Measurements from ENCODE around the gene PTP4A2.

DNA sequence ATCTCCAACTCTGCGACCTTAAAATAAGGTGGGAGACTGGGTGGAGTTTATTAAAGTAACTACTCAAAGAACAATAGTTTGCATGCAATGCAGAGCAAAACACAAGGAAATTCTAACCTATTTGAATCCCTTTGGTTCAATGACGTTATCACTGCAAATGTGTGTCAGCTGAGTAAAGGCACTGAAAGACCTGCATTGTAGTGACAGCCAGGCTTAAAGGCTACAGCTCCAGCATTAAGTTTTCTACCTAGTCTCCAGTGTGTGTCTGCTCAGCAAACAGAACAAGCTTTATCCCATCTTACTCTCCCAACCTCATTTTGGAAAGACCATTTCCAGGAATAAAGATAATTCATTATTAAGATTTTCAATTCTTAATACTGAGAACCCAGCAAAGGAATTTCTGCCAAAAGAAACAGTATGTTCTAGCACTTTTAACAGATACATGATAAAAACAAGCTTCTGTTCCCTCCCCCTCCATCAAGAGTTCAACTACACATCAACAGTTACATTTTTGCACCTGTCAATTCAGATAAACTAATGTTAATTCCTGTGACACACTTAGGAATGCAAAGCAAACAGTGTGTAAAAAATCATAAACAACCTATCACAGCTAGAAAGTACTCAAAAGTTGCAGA is 14.2 kb downstream of the PTP4A2 start:
- no peak for TF ChIP-seq CTCF (IDR thresholded peaks at IDR 0.05)
- TF ChIP-seq POLR2A (IDR thresholded peaks at IDR 0.05): no peak
- TF ChIP-seq POLR2AphosphoS5 (IDR thresholded peaks at IDR 0.05): no peak
